Activated CD4-positive, alpha-beta memory T cell treated with anti-CD3 and anti-CD28 coated beads for 36 hours (primary cell): Measurements from ENCODE around the gene ARRDC2. TPM values are rescaled to one million over a fixed set of nuclear protein-coding genes. Genes with fewer than 3 reads are reported as not detected.

Experiments used
- CTCF ChIA-PET: fragments of 350-600 bp; sonication (Branson Sonifier 250); formaldehyde crosslinking; loops from one replicate; lab custom pipeline; 2021; ENCODE audit warnings: antibody characterized with exemption, inconsistent platforms; lab: Charles Lee
- POLR2A ChIA-PET: fragments of 350-600 bp; sonication (Branson Sonifier 250); formaldehyde crosslinking; loops from one replicate; lab custom pipeline; 2021; ENCODE audit warnings: antibody characterized with exemption; lab: Charles Lee
- DNase-seq: peaks from one replicate; pipeline ENCODE4 v3.0.0-alpha.2; 2020
- H3K27ac Mint-ChIP-seq: one replicate; pipeline ENCODE4 v1.8.0; 2021; ENCODE audit warnings: mixed read lengths
- H3K27me3 Mint-ChIP-seq: one replicate; pipeline ENCODE4 v1.8.0; 2021; ENCODE audit warnings: mixed read lengths
- H3K36me3 Mint-ChIP-seq: one replicate; pipeline ENCODE4 v1.8.0; 2021; ENCODE audit warnings: mixed read lengths
- H3K4me1 Mint-ChIP-seq: one replicate; pipeline ENCODE4 v1.8.0; 2021; ENCODE audit warnings: low read depth, mixed read lengths
- H3K4me3 Mint-ChIP-seq: one replicate; pipeline ENCODE4 v1.8.0; 2021; ENCODE audit warnings: mild to moderate bottlenecking, mixed read lengths
- H3K9me3 Mint-ChIP-seq: one replicate; pipeline ENCODE4 v1.8.0; 2021; ENCODE audit warnings: mixed read lengths
- intact Hi-C: fragments of 100-400 bp; cut with micrococcal nuclease; formaldehyde crosslinking; loops from one replicate; pipeline ENCODE4 v1.15.1; 2023
- total RNA-seq, 2 experiments: library from RNA; stranded (reverse); gene quantifications; one replicate each; pipeline ENCODE4 v1.2.3, GENCODE V29; 2021

Gene ARRDC2
- total RNA-seq, result 10 to 100 TPM; 28.2 to 28.6 TPM

DNA sequence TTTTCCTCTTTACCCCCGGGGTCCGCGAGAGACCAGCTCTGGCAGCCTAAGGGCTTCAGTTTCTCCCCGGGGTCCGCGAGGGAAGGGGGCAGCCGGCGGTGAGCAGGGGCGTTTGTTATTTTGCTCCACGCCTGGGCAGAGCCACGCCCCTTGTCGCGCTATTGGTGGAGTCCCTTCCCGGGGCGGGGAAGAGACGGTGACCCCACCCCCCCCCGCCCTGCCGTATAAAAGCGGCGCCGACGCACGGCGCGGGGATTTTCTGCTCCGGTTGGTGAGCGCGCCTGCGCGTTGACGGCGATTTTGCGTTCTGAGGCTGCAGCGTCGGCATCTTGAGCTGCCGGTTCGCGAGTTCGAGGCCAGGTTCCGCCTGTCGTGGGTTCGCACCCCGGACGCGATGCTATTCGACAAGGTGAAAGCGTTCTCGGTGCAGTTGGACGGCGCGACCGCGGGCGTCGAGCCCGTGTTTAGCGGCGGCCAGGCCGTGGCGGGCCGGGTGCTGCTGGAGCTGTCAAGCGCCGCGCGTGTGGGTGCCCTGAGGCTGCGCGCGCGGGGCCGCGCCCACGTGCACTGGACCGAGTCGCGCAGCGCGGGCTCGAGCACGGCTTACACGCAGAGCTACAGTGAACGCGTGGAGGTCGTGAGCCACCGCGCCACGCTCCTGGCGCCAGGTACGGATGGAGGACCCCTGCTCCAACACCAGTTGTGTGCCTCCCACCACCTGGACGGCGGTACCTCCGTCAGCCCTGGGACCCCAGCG, at the start of gene ARRDC2:
Gene ARRDC2, plus strand, starts transcription at position 254 of the 757 bp plus-strand sequence. Its CDS starts 141 bp downstream, at position 395.
- DNase-seq, result peak; percentile 93
- ChIA-PET CTCF (interaction anchor here (0.7 to 5.3 kb wide), 11 partner anchors 16 to 110 kb away, joined by 3 to 122 read pairs (median 5); partner anchors contain the start of genes IL12RB1 and MAST3), POLR2A (interaction anchor here (0.6 to 2.1 kb wide), 7 partner anchors 16 to 196 kb away, joined by 3 to 10 read pairs (median 4); partner anchors contain the start of gene IL12RB1)
- Mint-ChIP-seq H3K27me3 (no peaks in the 10 kb centered on the region), H3K4me3 (peak within 1 kb of the TSS; percentile 83), H3K36me3 (peaks cover 27% of the 10 kb centered on the region), H3K4me1 (peaks cover 33% of the 10 kb centered on the region), H3K27ac (peak within 1 kb of the TSS; percentile 82), H3K9me3 (peaks cover 2% of the 10 kb centered on the region)
- intact Hi-C loops, result loop anchor here (1.0 to 2.0 kb wide), 4 partner anchors 15 to 145 kb away; partner anchors contain the start of gene PIK3R2

DNA sequence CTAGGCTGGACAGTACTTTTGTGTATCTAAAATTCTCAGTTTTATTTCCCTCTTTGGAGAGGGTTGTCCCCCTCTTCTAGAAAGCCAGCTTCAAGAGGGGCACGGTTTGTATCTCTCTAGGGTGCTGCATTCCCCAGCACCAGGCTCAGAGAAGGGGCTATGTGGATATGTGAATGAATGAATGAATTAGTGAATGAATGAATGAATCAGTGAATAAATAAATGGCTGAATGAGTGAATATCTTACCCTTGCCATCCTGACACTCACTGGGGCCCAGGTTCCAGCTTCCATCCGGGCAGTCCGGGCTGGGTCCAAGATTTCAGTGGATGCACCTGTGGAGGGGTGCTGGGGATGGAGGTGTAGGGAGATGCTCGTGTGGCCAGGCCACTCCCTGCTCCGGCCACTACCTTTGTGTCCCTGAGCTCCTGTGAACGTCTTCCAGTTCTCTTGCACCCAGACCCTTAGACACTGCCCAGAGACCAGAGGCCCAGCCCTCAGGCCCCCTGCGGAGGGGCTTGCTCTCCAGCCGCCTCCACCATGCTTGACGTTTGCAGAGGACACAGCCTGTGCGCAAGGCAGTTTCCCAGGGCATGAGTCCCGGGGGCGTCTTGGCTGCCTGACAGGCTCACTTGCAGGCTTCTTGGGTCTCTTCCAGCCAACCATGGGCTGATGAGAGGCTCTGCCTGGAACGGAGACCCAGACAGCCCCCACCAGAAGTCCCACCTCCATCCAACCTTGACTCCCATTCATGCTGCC, 43.9 kb upstream of the ARRDC2 start:
- peaks cover 36% of the 10 kb centered on the region for H3K27me3 Mint-ChIP-seq
- intact Hi-C loops, result no loop called here

DNA sequence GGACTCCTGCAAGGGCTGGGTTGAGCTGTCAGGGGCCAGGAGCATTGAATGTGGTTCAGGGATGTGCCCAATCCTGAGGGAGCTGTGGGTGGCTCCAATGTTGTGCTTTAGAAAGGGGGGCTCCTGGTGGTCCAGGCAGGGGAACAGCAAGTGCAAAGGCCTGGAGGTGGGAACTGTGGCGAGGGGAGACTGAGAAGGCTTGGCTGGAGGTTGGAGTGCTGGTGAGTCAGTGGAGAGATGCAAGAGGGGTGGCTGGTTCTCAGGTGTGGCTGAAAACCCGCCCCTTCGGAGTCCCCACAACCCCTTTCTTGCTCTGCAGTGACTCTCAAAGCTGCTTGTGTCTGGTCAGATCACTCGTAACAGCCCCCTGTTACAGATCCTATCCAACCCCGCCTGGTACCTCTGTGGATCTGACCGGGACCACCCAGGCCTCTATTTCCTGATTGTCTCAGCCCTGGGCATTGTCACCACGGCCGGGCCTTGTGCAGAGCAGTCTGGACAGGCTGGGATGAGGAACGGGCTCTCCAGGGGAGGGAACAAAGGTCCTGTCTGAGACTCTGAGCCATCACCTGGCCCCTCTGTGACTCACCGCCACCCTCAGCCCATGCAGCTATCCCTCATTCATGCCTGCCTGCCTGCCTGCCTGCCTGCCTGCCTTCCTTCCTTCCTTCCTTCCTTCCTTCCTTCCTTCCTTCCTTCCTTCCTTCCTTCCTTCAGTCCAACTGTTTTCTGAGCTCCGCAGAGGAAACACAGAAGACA, 42.4 kb upstream of the ARRDC2 start:
- Mint-ChIP-seq H3K9me3 (no peaks in the 10 kb centered on the region), H3K27ac (no peak overlapping the region), H3K27me3 (peaks cover 38% of the 10 kb centered on the region), H3K4me1 (peaks cover 5% of the 10 kb centered on the region), H3K4me3 (no peak overlapping the region), H3K36me3 (no peaks in the 10 kb centered on the region)
- ChIA-PET POLR2A (no interaction called here), CTCF (interaction anchor here (0.8 kb wide), 1 partner anchor 31 kb away, joined by 7 read pairs; no protein-coding TSS in a partner anchor)
- DNase-seq, result no peak
- intact Hi-C loops, result no loop called here

More for the DNA sequence above, 43.9 kb upstream of the ARRDC2 start:
- no peak overlapping the region for H3K4me3 Mint-ChIP-seq
- CTCF ChIA-PET, result interaction anchor here (0.8 to 1.0 kb wide), 2 partner anchors 17 to 18 kb away, joined by 3 to 4 read pairs; no protein-coding TSS in a partner anchor
- peaks cover 5% of the 10 kb centered on the region for H3K4me1 Mint-ChIP-seq
- H3K9me3 Mint-ChIP-seq, result no peaks in the 10 kb centered on the region
- no peak for DNase-seq
- no peaks in the 10 kb centered on the region for H3K36me3 Mint-ChIP-seq
- no peak overlapping the region for H3K27ac Mint-ChIP-seq
- POLR2A ChIA-PET, result interaction anchor here (0.6 kb wide), 1 partner anchor 333 kb away, joined by 3 read pairs; no protein-coding TSS in a partner anchor

- peaks cover 5% of the 10 kb centered on the region for H3K4me1 Mint-ChIP-seq
- no peaks in the 10 kb centered on the region for H3K36me3 Mint-ChIP-seq
- peaks cover 38% of the 10 kb centered on the region for H3K27me3 Mint-ChIP-seq
- no peak overlapping the region for H3K4me3 Mint-ChIP-seq
- ChIA-PET CTCF (interaction anchor here (0.8 kb wide), 1 partner anchor 30 kb away, joined by 7 read pairs; no protein-coding TSS in a partner anchor), POLR2A (no interaction called here)
- intact Hi-C loops, result no loop called here
- DNase-seq, result no peak
- no peaks in the 10 kb centered on the region for H3K9me3 Mint-ChIP-seq
- H3K27ac Mint-ChIP-seq, result no peak overlapping the region
These were observed 41.9 kb upstream of the ARRDC2 start for GRCh38 chr19:17966129-17966483.

GRCh38 chr19:17966550-17967256, 41.3 kb upstream of the ARRDC2 start, which contains the start of gene KCNN1:
Gene KCNN1 (plus strand): TSS chr19:17967107. CDS start chr19:17973889, 6,782 bp downstream.
- intact Hi-C loops, result no loop called here
- no peaks in the 10 kb centered on the region for H3K9me3 Mint-ChIP-seq
- peaks cover 38% of the 10 kb centered on the region for H3K27me3 Mint-ChIP-seq
- H3K4me3 Mint-ChIP-seq, result no peak within 1 kb of the TSS
- H3K4me1 Mint-ChIP-seq, result peaks cover 5% of the 10 kb centered on the region
- ChIA-PET CTCF (interaction anchor here (0.8 kb wide), 1 partner anchor 30 kb away, joined by 7 read pairs; no protein-coding TSS in a partner anchor), POLR2A (no interaction called here)
- H3K27ac Mint-ChIP-seq, result no peak within 1 kb of the TSS
- no peak for DNase-seq
- no peaks in the 10 kb centered on the region for H3K36me3 Mint-ChIP-seq

- Mint-ChIP-seq H3K4me1 (peaks cover 5% of the 10 kb centered on the region), H3K4me3 (no peak overlapping the region), H3K27me3 (peaks cover 38% of the 10 kb centered on the region), H3K27ac (no peak overlapping the region), H3K36me3 (no peaks in the 10 kb centered on the region), H3K9me3 (no peaks in the 10 kb centered on the region)
- DNase-seq, result no peak
- POLR2A ChIA-PET, result no interaction called here
- intact Hi-C loops, result no loop called here
- CTCF ChIA-PET, result no interaction called here
These were observed 40.5 kb upstream of the ARRDC2 start for GRCh38 chr19:17967257-17968051.

DNA sequence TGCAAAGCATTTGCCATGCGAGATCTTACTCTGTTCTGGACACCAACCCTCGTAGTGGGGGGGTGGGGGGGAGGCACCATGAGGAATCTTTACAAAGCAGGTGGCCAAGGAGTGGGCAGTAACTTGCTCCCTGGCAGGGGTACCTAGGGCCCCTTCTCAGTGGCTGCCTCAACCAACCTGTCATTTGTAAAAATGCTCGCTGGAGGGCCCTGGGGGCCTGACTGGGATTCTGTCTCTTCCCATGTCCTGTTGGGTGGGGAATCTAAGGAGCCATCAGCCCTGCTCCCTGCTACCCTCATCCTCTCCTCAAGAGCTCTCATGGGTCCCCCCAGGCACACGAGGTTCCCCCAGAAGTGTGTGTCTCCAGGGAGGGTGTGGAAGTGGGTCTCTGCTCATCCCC, 39.6 kb upstream of the ARRDC2 start:
- ChIA-PET CTCF (interaction anchor here (1.2 kb wide), 1 partner anchor 28 kb away, joined by 5 read pairs; no protein-coding TSS in a partner anchor), POLR2A (no interaction called here)
- Mint-ChIP-seq H3K36me3 (no peaks in the 10 kb centered on the region), H3K9me3 (no peaks in the 10 kb centered on the region), H3K27me3 (peaks cover 38% of the 10 kb centered on the region), H3K27ac (no peak overlapping the region), H3K4me1 (peaks cover 5% of the 10 kb centered on the region), H3K4me3 (no peak overlapping the region)
- intact Hi-C loops, result no loop called here
- no peak for DNase-seq

- DNase-seq, result no peak
- ChIA-PET POLR2A (no interaction called here), CTCF (interaction anchor here (1.2 kb wide), 1 partner anchor 28 kb away, joined by 5 read pairs; no protein-coding TSS in a partner anchor)
- no peaks in the 10 kb centered on the region for H3K9me3 Mint-ChIP-seq
- peaks cover 34% of the 10 kb centered on the region for H3K27me3 Mint-ChIP-seq
- H3K4me1 Mint-ChIP-seq, result peaks cover 5% of the 10 kb centered on the region
- no peaks in the 10 kb centered on the region for H3K36me3 Mint-ChIP-seq
- no peak overlapping the region for H3K4me3 Mint-ChIP-seq
- intact Hi-C loops, result no loop called here
- H3K27ac Mint-ChIP-seq, result no peak overlapping the region
These were observed 38.7 kb upstream of the ARRDC2 start for GRCh38 chr19:17969096-17969792.

DNA sequence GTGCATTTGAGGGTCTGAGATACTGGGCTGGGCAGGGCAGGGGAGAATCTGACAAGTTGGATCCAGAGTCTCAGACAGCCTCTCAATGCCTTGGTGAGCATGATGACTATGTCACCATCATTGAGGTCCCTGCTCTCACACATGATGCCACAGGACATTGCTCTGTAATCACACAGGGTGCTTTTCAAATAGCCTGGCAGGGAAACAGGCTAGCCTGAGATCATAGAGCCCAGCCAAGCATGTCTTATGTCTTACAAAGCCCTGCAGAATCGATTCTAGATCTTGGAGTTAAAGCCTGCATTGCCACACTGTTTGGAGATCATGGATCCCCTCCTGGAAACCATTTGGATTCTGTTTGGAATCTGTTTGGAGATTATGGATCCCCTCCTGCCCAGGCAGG, 35.7 kb upstream of the ARRDC2 start:
- no peaks in the 10 kb centered on the region for H3K36me3 Mint-ChIP-seq
- DNase-seq, result no peak
- ChIA-PET CTCF (no interaction called here), POLR2A (no interaction called here)
- H3K27me3 Mint-ChIP-seq, result peaks cover 10% of the 10 kb centered on the region
- intact Hi-C loops, result no loop called here
- no peak overlapping the region for H3K4me3 Mint-ChIP-seq
- peaks cover 2% of the 10 kb centered on the region for H3K4me1 Mint-ChIP-seq
- no peaks in the 10 kb centered on the region for H3K9me3 Mint-ChIP-seq
- H3K27ac Mint-ChIP-seq, result no peak overlapping the region

GRCh38 chr19:17973759-17974158, 34.2 kb upstream of the ARRDC2 start:
- POLR2A ChIA-PET, result no interaction called here
- H3K36me3 Mint-ChIP-seq, result no peaks in the 10 kb centered on the region
- H3K4me3 Mint-ChIP-seq, result no peak overlapping the region
- H3K9me3 Mint-ChIP-seq, result no peaks in the 10 kb centered on the region
- CTCF ChIA-PET, result no interaction called here
- no peak for DNase-seq
- H3K27ac Mint-ChIP-seq, result no peak overlapping the region
- no peaks in the 10 kb centered on the region for H3K4me1 Mint-ChIP-seq
- intact Hi-C loops, result no loop called here
- H3K27me3 Mint-ChIP-seq, result peaks cover 3% of the 10 kb centered on the region
